Eye (tissue), 1 donor: ENCODE data around the gene AGPAT1.
"Not testable (repeated sequence)": the region's sequence is repeated elsewhere in the genome, so short reads cannot be mapped to it uniquely, and the experiment has no call there.

ENCODE experiments used
- DNase-seq: peaks from one replicate; pipeline ENCODE4 v3.0.0-alpha.2; 2015

Gene AGPAT1

DNA sequence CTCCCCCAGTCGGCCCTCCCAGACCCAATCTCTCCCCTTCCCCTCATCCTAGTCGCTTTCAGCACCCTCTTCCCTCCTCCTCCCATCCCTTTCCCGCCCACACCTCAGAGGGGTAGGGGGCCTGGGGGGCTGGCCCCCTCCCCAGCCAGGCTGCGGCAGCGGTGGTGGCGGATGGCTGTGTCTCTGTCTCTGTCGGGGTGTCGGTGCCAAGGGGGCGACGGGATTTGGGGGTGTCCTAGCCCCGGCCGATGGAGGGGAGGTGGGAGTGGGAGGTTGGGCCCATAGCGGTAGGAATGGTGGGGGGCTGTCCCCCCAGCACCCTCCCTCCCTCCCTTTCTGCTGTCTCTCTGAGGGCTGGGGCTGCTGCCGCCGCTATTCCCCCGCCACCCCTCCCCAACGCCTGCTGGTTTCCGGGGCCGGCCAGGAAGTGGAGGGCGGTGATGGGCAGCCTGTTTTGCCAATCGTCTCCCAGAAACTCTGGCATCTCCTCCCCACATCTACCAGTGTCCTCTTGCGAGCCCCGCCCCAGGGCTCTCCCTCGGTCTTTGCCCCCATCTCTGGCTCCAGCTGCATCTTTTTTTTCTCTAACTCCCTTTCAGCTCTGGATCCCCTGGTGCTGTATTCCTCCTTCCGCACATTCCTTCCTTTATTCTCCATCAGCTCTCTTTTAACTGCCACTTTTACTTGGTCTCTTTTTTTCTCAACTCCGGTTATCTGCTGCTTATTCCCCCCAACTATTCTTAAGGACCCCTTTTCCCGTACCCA is at the start of gene AGPAT1:
Gene AGPAT1, minus strand, starts transcription at position 374 of the 765 bp plus-strand sequence. CDS start 4,588 bp downstream, outside the sequence.
- DNase-seq = peak; percentile 99

DNA sequence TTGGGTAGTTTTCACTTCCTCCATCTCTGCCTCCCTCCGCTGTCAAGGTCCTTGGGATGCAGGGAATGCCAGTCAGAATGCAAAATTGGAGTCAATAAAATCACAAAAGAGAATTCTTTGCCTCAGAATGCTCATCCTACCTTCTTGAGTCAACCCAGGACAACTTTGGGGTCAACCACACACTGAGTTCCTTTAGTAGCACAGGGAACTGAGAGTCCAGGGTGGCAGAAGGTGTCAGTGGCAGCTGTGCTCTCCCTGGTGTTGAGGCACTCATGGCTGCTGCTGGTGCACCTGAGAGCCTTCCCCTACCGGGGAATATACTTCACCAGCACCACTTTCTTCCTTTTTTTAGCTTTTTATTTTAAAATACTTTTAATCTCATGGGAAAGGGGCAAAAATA is 48.8 kb upstream of the AGPAT1 start:
- no peak for DNase-seq

DNA sequence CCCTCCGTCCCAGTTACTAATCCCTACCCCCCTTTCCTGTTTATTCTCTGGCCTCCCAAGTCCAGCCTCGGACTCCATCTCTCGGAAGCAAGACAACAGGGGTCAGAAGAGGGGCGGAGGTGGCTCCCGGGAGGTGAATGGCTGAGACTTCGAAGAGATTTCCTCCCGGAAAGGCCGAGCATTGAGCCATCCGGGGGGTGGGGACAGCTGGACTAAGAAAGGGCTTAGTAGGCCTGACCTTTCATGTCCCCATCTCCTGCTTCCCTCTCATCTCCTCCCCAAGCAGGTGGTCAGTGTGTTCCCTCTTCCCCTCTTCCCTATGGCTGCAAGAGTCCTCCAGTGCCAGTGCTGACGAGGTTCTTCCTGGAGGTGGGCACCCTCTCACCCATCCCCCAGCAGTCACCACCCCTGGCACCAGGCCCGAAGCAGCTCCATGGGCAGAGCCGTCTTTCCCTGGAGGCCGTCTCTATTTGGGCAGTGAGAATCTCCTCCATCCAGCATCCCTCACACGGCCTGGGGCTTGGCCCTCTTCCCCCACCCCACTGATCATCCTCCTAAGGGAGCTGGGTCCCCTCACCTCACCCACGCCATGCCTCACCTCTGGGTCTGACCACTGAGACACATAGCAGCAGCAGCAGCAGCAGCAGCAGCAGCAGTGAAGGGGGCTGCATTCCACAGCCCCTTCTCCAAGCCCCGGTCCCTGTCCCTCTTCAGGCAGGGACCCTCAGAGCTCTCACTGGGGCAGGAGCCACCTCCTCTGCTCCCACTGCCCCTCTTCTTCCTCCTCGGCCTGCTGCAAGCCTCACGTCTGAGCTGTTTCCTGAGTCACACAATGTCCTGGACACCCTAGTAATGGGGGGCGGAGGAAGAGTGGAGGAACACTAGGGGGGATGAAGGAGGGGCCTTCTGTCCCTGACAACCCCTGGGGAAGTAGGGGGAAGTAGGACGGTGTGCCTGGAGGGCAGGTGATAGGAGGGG is 47.7 kb upstream of the AGPAT1 start, which contains the start of gene NOTCH4:
Gene NOTCH4, minus strand, starts transcription at position 810 of the 978 bp plus-strand sequence. Its CDS starts 139 bp downstream, at position 671.
- no peak for DNase-seq

DNA sequence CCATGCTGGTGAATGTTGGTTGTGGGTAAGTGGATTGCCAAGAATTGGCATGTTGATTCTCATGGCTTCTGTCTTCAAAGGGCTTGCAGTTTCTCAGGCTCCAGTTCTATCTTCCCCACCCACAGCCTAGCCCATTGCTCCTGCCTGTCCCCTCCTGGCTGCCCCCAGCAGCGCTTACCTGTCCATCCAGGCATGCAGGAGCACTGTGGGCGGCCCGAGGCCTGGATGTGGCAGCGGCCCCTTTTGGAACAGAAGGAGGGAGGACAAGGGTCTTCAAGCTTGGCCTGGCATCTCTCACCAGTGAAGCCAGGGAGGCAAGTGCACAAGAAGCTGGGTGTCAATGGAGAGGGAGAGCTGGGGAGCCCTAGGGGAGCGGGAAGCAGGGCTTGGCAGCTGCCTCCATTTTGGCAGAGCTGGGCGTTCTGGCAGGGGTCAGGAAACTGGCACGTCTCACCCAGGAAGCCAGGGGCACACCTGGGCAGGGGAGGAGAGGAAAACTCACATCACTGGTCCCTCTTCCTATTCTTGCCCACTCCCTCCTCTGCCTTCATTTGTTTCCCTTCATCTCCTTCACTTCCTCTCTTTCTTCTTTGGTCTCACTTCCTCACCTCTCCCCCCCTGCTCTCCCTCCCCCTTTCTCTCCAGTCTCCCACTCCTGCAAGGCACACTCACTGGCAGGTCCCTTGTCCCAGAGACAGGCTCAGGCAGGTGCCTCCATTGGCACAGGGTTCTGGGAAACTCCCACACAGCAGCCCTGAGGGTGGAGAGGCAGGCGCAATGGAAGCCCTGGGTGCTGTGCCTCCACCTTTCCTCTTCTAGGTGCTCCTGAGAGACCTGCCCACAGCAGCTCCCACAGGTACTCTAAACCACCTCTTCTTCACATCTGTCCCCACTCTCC is 46.7 kb upstream of the AGPAT1 start:
- no peak for DNase-seq

DNA sequence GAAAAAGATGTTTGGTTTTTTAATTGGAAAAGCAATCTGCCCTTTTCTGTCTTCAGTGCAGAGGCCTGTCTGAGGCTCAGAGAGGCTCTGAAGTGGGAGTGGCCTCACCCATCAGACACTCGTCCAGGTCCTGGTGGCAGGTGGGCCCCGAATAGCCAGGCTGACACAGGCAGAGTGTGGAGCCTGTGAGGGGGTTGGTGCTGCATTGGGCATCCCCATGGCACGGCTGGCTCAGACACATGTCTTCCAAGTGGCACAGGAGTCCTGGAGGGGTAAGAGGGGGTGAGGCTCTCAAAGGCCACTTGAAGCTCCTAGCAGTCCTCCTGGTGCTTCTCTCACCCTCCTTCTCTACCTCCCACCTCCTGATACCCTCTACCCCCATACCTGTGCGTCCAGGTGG is 44.1 kb upstream of the AGPAT1 start:
- DNase-seq = no peak

- DNase-seq = no peak
Measured at GRCh38 chr6:32218167-32218566, 42.3 kb upstream of the AGPAT1 start.

- no peak for DNase-seq
Measured at GRCh38 chr6:32216998-32217397, 41.1 kb upstream of the AGPAT1 start.

DNA sequence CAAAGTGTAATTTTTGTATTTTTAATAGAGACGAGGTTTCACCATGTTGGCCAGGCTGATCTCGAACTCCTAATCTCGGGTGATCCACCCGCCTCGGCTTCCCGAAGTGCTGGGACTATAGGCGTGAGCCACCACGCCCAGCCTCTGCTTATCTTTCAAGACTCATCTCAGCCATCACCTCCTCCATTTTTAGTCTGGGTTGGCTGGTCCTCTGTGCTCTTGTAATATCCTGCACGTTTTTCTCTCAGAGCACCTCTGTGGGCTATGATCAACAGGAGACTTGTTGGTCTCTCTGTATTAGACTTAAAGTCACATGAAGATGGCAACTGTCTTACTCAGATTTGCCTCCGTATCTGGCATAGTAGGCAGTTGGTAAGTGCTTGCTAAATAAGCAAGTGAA is 40.4 kb upstream of the AGPAT1 start:
- no peak for DNase-seq

DNA sequence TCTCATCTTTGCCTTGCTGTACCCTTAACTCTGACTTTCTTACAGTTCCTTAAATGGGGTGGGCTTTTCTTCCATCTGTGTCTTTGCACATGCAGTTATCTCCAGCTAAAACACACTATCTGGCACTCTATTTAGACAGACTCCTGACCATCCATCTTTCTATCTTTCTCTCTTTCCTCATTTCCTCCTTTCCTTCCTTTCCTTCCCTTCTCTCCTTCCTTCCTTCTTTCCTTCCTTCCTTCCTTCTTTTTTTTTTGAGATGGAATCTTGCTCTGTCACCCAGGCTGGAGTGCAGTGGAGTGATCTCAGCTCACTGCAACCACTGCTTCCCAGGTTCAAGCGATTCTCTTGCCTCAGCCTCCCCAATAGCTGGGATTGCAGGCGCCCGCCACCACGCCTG is 39.7 kb upstream of the AGPAT1 start:
- DNase-seq = no peak

GRCh38 chr6:32214126-32214525 is 38.2 kb upstream of the AGPAT1 start:
- DNase-seq = no peak

DNA sequence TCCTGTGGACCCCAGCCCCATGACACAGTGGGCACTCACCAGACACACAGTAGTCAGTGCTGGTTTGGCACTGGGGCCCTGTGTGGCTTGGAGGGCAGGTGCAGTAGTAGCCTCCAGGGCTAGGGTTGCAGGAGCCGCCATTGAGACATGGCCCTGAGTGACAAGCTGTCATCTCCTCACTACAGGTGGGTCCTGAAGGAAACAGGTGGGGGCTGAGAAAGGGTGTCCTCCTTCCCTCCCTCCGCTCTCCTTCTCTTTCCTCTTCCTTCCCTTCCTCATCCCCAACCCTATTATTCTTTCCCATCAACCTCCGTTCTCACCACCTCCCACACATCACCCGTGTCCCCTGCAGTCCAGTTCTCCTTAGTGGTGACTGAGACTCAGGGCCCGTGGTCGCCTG is 37.8 kb upstream of the AGPAT1 start:
- no peak for DNase-seq

- DNase-seq = no peak
Measured at GRCh38 chr6:32212076-32212760, 36.3 kb upstream of the AGPAT1 start.

GRCh38 chr6:32211432-32211831 is 35.5 kb upstream of the AGPAT1 start:
- DNase-seq = not testable (repeated sequence)

- no peak for DNase-seq
Measured at GRCh38 chr6:32210191-32210601, 34.3 kb upstream of the AGPAT1 start.

DNA sequence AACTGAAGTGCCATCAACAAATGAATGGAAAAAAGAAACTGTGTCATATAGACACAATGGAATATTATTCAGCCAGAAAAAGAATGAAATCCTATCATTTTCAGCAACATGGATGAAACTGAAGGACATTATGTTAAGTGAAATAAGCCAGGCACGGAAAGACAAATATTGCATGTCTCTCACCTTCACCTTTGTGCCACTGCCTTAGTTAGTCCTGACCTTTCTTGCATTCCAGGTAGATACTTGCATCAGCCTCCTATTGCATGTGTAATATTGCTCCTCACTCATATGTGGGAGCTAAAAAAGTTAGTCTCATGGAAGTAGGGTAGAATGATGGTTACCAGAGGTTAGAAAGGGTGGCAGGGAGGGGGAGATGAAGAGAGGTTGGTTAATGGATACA is 33.1 kb upstream of the AGPAT1 start:
- DNase-seq = no peak

- no peak for DNase-seq
Measured at GRCh38 chr6:32204268-32204715, 28.4 kb upstream of the AGPAT1 start.

DNA sequence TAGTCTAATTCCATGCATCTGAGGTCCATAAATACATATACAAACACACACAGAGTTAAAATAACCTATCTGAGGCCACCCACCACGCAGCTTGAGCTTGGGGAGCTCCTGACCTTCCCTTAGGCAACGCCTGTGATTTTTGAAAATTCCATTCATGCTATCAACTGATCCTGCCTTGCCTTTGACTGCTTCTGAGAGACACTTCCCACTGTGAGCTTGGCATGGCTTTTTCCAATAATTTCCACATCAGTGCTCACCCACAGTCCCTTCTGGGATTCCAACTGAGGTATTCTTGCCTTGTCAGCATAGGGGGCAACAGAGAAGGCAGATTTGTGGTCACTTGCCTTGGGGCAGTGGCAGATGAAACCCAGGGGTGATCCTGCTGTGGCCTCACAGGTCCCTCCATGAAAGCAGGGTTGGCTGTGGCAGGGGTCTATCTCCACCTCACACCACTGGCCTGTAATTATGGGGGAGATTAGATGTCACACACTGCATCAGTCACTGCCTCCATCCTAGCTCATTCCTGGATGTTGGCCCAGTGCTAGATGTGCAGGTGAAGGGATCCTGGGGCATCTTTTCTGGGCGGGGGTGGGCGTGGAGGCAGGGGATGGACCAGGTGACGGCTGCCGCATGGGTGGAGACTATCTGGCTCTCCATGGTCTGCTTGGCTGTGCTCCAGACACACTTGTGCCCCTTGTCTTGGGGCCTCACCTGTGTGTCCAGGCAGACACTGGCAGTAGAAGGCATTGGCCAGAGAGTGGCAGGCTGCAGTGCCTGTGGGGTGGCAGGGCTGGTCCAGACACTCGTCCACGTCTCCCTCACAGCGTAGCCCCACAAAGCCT is 27.8 kb upstream of the AGPAT1 start:
- peak; percentile 94 for DNase-seq

GRCh38 chr6:32202186-32202585 is 26.3 kb upstream of the AGPAT1 start:
- no peak for DNase-seq

DNA sequence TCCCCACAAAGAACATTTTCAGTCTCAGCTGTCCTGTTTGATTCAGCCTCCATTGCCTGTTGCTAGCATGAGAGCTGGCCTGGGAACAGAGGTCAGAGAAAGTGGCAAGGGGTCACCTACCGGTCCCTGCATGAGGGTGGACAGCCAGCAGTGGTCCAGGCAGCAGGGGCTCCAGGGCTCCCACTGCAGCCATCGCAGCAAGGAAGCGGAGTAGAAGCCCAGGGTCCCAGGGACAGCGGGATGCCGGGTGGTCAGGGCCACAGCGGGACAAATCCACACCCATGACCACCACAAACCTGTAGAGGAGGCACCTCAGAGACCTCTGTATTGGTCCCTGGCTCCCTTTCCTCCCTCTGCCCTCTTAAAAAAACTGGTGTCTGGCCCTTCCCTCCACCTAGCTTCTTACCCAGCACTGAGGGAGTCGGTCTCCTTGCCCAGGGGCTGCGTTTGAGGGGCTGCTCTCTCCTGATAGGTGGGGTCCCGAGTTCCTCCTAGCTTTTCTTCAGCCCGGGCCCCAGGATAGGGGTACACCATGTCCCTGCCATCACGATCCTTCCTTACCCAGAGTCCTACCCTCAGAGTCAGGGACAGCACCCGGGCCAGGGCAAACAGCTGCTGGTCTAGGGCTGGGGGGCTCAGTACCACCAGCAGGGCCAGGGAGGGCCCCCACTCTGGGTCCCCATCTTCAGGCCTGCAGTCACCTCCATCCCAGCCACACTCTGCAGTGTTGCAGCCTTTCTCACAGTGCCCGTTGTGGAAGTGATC is 25.0 kb upstream of the AGPAT1 start:
- DNase-seq = no peak

GRCh38 chr6:32198866-32199265 is 23.0 kb upstream of the AGPAT1 start:
- DNase-seq = no peak
